CD4-positive, alpha-beta T cell treated with Interleukin-4 for 1 hour (primary cell): ENCODE measurements around the gene PACRG.
"Not testable (repeated sequence)": the region's sequence is repeated elsewhere in the genome, so short reads cannot be mapped to it uniquely, and the experiment has no call there.

Source experiments
- DNase-seq, 2 donors: peaks; one replicate each; pipeline ENCODE4 v3.0.0-alpha.2; 2020 to 2022

Gene PACRG

DNA sequence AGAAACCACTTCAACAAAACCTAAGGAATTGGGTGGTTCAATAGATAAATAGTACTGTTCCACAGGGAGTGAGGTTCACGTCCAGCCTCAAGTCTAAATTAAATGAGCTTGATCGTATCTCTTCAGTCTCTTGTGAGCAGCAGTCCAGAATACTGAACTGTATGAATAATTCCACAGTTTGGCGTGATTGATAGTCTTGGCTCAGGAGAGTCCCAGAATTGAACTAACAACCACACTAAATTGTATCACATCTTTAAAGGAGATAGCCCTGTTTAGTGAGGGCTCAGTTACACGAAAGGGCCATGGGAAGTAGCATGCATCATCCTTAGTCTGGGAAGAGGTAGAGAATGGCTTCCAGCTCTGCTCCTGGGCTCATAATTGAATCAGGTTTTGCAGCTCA lies 224.6 kb downstream of the PACRG start:
- no peak for DNase-seq

DNA sequence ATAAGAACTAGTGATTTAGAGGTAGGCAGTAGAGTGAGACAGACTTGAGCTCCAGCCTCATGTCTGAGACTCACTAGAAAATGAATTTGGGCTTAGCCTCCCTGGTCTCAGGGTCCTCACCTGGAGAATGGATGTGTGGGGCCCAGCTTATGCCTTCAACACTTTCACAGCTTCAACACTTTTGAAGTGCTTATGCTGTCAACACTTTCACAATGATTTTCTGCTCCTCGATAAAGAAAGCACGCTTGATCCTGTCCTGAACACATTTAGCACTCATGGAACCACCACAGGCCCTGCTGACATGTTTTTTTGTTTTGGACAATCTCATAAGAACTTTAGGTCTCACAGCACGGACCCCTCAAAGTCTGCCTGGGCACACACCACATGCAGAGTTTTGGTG lies 229.3 kb downstream of the PACRG start:
- no peak for DNase-seq

DNA sequence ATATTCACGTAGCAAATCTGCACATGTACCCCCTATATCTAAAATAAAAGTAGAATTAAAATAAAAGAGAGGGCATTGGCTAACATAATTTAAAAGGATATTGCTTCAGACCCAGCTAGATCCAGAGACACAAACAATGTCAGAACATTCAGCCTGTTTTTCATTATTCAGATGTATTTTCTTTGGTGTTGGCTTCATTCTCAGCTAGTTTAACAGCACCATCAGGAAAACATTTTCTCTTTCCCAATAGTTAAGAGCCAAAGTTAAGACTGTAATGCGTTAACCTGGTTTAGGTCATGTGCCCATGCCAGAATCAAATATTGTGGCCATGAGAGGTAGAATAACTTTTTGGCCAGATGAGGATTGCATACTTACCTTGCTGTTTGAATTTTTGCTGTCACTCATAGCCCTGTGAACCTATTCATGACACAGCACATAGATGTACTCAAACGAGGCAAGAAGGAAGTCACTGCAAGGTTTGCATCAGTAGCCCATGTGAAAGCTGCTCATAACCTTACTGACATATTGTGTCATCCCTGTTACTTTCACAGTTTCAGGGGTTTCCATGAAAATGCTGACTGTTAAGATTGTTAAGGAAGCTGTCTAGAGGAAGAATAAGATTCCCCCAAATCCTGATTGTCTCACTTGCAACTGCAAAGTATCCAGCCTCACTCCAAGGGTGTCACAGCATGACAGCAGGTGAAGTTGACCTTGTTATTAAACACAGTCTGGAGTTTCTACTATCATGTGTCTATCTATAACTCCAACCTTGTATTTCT lies 233.1 kb downstream of the PACRG start:
- no peak for DNase-seq

DNA sequence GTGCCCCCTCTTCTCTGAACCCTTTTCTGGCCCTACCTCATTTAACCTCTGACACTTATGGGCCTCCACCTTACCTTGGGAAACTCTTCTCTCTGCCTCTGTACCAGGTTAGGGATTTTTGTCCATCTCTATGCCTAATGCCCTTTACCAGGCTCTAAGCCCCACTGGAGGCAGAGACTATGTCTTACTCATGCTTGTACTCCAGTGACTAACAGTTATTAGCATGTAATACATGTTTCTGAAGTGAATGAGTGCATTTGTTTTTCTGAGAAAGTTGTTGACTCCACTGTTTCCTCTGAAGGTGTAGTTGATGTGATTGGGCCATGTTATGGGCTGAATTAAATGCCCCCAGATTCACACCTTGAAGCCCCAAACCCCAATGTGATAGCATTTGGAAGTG lies 234.3 kb downstream of the PACRG start:
- no peak for DNase-seq

DNA sequence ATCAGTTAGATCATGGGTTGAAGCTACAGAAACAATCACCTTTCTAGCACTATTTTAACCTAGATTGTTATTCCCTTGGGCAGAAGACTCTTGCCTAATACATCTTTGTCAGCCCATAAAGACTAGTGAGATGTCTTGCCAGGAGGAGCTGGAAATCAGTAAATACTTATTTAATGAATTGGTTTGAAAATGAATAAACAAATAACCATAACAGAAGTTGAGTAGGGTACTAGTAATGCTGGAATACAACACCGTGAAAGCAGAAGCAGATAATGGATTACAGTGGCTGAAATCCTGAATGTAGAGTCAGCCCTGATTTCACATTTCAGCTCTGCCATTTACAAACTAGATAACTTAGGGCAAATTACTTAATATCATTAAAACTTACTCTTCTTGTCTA lies 236.1 kb downstream of the PACRG start:
- no peak for DNase-seq

DNA sequence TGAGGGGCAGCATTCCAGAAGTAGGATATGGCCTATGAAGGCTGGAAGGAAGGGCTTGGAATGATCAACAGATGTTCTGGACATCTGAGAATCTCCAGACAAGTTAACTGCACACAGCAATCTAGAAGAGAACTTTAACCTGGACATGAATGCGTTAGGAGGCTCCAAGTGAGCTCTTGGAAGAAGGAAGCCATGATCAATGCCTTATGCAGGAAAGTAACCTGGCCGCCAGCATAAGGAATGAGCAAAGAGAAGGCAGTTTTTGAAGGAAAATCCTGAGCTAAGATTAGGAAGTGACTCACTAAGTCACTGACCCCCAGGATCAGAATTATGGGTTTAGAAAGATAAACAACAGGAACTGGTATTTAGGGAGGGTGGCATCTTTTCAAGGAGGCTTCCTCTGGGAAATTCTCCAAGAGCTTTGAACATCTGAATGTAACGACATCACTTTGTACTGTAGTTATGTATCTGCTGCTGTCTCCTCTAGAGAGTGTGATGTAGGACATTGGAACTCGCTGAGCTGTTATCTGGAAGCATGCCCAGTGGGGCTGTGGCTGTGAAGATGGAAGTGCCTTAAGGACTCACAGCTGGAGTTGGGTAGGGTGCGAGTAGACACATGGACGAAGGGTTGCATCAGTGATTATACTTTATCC lies 236.8 kb downstream of the PACRG start:
- DNase-seq = no peak

DNA sequence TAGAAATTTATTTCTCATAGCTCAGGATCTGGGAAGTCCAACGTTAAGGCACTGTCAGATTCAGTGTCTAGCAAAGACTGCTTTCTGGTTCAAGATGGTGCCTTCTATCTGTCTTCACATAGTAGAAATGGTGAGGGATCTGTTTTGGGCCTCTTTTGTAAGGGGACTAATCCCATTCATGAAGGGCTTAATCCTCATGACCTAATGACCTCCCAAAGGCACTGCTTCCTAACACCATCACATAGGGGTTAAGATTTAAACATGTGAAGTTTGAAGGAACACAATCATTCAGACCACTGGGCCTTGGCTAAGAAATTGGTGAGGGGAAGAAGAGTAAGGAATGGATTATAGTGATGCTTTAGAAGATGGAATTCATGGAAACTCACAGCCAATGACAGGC lies 237.6 kb downstream of the PACRG start:
- no peak for DNase-seq

DNA sequence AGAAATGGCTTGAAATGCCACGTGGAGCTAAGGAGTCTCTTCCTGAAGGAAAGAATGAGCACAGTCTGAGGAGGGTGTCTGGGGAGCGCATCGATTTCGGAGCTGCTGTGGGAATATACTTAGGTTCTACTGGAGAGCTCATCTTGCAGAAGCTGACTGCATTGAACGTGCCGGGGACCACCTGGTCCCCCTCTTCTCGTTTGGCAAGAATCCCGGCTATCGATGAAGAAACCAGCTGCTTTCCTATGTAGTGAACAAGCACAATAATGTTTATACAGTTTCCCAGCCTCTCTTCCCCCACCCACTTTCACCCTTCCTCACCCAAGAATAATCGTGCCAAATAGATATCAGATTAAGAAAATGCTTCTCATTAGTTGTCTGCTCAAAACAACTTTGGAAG lies 242.5 kb downstream of the PACRG start:
- DNase-seq = no peak

DNA sequence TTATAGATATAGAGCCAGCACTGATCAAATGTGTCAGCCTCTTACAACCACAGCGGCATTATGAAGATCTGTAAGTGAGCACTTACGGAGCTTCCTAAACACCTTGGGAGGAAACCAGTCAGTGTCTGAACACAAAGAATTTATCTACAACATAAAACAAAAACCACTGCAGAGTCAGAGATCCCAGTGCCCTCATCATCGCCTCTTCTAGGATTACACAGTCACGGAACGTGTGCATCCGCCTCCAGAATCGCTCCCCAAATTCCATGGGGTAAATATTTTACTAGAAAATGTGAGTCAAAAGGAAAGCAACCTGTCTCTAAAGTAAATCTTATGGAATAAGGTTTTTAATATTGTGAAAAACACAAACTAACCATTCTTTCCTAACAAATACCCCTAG lies 243.6 kb downstream of the PACRG start:
- DNase-seq = no peak

DNA sequence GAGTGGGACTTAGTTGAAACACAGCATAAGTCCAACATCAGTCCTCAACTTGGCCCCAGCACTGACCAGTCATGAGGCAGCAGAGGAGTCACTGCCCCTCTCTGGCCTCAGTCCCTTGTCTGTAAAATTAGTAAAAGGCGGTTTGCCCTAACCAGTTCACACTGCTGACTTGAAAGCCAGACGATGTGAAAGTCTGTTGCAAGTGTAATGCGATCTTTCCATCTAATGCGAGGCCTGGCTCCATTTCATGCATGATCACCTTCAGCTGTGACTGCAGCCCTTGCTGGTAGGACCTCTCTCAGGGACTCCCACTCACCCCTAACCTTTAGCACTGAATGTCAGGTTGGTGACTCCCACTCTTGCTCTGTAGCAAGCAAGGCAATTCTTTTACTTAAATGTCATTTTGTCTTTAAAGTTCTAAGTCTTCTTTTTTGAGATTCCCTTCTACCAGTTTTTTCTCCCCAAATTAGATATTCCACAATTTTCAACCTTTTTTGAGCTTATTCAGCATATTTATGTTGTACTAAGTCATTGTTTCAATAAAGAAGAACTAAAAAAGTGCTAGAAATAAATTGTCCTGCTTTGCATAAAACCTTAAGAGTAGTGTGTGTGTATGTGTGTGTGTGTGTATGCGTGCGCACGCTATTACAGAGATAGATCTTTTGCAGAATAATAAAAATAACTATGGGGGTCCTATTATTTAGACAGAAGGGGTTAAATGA lies 245.5 kb downstream of the PACRG start:
- no peak for DNase-seq

DNA sequence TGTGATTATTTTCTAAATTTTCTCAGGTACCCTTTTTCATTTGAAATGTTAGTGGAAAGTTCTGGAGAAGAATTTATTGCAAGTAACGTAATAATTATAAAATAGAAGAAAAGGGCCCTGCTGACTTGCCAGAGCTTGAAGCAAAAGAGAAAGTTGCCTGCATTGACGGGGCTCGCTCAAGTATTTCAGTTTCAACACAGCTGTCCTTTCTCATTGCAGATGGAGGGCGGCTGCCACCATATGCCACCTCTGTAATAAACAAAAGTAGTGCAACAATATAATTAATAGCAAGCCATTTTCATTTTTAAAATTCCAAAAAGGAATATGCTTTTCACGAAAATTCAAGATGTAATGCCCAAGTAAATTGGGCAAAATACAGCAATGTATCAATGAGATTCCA lies 246.2 kb downstream of the PACRG start:
- DNase-seq = no peak

DNA sequence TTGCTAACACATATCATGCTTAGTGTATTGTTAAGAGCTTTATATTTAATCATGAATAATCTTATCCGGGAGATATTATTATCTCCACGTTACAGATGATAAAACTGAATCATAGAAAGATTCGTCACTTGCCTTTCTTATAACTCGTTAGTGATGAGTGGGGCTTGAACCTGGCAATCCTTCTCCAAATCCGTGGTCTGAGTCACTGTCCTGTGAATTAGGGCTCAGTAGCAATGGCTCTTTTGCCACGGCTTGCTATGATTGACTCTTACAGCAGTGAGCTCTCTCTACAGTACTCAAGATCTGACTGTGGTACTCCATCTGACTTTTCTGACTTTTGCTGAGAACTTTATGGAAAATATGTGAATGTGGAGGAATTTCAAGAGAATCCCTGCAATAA lies 246.9 kb downstream of the PACRG start:
- no peak for DNase-seq

DNA sequence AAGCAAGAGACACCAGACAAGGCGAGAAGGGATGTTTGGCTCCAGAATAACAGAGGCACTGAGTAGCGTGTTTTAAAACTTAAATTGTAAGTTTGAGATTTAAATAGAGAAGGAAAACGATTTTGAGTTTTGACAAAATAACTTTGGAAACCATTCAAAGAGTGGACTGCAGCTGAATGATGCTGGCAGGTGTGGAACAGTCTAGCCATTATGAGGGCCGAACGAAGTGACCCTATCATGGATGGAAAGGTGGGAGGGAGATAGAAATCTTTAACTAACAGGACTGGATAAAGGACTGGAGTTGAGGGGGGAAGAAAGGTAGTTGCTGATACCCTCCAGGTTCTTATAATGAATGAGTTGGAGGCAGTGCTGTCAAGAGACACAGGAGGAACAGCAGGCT lies 248.4 kb downstream of the PACRG start:
- DNase-seq = no peak

DNA sequence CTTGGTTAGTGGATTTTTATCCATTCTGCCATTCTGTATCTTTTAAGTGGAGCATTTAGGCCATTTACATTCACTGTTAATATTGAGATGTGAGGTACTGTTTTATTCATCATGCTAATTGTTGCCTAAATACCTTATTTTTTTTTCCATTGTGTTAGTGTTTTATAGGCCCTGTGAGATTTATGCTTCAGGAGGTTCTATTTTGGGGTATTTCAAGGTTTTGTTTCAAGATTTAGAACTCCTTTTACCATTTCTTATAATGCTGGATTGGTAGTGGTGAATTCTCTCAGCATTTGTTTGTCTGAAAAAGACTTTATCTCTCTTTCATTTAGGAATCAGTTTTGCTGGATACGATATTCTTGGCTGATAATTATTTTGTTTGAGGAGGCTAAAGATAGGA lies 255.5 kb downstream of the PACRG start:
- not testable (repeated sequence) for DNase-seq

DNA sequence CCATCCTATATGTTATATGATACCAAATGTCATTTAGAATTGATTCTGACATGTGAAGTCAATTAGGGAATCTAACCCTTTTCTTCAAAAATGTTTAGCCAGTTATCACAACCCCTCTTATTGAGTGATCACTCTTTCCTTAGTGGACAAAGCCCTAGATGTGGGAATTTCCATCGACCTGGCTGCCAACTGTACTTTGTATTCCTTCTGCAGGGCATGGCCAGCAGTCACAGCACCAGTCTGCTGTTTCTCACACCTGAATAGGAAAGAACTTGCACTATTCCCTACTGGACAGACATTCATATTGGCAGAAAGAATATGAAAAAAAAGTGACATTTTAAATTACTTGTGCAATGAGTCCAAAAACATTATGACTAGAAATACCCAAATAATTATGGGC lies 271.0 kb downstream of the PACRG start:
- DNase-seq = no peak

DNA sequence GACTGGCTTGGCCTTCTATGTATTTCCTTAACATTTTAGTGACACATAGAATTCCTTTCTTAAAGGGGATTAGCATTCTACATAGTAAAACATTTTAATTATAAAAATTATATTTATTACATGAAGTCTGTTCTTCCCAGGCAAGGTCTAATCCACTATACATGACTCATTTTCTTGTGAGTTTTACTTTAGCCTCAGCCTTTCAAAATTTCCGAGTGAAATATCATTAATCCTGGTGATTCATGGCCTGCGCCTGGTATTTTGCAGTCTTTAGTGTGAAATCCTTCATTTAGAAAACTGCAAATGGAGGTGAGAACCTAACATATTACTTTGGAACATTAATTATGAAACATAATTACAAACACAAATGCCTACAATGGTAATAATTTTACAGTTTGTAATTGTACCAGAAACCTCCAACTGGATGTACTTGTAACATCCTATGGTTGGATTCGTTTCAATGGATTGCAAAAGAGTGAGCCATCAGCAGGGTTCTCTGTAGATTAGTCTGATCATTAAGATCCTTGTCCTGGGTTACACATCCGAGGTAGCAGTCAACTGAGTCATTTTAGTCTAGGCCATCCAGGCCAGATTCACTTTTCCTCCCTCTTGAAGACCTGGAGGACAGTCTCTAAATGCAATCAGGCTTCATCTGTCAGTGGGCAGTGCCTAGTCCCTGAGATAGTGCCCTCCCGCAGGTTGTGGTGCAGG lies 272.0 kb downstream of the PACRG start:
- no peak for DNase-seq

DNA sequence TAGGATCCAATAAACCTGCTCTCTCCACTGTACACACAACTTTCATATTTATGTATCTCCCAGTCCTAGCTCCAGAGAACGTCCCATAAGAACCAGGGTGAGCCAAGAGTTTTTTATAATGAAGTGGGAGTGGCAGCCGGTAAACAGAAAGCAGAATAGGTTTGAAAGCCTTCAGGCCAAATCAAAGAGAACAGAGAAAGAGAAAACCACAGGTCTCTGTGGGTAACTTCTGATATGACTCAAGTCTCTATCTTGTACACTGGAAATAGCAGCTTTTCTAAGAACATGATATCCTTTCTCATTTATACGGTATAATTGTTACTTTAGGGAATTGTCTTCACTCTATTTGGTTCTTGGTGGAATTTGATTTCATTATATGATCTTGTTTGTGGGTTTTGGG lies 273.6 kb downstream of the PACRG start:
- no peak for DNase-seq

DNA sequence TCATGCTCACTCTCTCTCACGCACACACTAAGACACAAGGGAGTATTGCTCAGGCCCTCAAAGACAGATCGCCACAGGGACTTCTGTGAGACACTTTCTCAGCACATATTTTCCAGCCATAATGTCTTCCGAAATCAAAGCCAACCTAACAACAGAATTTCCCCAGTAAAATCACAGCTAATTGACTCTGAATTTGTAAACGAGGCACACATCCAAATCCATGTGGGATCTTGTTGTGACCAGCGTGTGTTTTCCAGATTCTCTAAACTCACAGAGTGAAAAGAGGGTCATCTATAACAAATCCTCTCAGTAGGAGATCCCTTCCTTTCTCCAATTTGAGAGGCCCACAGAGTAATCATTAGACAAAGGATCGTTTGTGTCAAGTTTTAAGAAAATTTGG lies 280.4 kb downstream of the PACRG start:
- DNase-seq = no peak

DNA sequence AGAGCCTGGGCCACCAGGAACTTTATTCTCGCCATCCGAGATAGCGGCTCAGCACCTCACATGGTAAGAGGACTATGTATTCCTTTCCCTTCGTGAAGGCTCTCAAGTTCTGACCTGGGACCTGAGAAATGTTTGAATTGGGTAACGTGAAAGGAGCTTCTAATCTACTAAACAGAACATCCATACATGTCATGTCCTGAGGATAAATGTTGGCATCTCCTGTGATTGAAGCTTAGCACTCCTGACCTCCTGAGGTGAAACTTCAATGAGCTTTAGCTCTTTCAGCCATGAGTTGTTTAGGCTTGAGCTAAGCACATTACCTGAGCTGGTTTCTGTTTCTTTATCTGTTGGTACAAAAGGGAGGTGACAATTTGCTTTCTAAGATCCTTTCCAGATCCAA lies 280.9 kb downstream of the PACRG start:
- no peak for DNase-seq

DNA sequence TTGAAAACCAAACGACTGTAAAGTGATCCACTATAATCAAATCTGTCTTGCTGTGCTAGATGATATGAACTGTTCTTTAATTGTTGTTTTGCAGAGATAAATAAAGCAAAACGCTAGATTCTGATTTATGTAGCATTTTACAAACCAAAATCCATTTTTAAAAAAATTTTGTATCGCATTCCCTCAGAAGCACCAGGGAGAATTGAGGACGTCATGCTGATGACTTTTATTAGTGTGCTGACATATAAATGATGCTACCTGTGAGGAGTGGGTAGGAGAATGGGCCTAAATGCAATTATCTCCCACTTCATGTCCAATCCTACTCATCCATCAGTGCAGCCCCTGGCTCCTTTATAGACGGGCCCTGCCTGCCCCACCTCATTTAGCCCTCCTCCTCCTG lies 282.4 kb downstream of the PACRG start:
- DNase-seq = no peak

DNA sequence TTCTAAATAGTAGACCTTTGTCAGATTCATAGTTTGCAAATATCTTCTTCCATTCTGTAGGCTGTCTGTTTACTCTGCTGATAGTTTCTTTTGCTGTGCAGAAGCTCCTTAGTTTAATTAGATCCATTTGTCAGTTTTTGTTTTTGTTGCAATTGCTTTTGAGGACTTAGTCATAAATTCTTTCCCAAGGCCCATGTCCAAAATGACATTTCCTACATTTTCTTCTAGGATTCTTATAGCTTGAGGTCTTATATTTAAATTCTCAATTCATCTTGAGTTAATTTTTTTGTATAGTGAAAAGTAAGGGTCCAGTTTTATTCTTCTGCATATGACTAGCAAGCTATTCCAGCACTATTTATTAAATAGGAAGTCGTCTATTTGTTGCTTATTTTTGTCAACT lies 287.0 kb downstream of the PACRG start:
- no peak for DNase-seq

DNA sequence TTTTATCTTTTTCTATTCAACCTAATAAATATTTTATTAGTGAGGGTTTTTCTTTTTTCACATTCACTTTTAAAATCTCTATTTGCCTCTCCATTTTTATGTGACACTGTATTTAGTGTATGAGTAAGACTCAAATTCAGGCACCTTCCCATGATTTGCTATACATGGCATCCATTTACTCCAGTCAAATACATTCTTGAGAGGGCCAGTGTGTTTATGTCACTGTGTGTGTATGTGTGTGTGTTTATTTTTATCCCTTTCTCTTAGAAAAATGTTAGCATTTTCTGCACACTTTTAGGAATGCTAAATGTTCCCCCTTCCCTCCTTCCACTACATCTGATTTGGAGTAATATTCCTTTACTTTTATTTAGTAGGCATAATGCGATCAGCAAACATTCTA lies 290.0 kb downstream of the PACRG start:
- DNase-seq = no peak

DNA sequence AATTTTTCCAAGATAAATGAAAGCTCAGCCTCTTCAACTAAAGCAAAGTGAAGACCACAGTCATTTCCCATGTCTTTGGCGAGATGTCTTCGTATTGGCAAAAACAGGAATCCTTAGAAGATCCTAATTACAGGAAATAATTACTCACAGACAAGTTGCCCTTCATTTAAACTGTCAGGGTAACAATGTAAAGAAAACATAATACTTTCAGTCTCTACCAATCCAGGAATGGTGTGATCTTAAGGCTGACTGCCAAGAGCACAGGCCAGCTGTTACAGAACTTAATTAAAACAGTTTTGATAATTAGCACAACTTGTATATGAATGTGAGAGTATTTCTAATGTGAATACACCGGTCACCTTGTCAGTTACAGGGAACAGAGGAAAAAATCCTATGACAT lies 292.2 kb downstream of the PACRG start:
- no peak for DNase-seq

DNA sequence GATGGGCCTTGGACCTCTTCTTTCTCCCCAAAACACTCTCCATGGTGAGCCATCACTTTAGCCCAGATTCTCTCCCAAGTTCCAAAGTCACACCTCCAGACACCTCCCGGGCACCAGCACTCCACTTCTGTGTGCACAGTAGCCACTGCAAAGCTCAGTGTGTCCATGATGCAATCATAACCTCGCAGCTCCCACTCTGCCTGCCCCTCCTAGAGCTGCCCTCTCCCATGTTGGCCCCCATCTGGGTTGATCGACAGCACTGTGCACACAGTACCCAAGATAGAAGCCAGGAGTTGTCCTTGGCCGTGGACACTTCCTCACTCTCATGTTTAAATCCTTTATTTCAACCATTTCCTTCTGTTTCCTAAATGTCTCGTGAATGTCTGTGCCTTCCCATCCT lies 293.3 kb downstream of the PACRG start:
- DNase-seq = no peak
